Astrocyte (in vitro differentiated cells and primary cell): ENCODE results near the gene LOXHD1. TPM values are rescaled to one million over a fixed set of nuclear protein-coding genes. Genes with fewer than 3 reads are reported as not detected.

Source experiments
- DNase-seq: peaks from one replicate; pipeline ENCODE4 v3.0.0-alpha.2; 2010; ENCODE audit warnings: low read depth
- FAIRE-seq: peaks from 2 replicates; lab custom pipeline; 2011; peaks lifted over from hg19 to GRCh38; lab: Jason Lieb, UNC
- H2AFZ ChIP-seq: 2 replicates; pipeline ENCODE4 v1.6.0; 2012; ENCODE audit warnings: low read depth, low read length, inconsistent platforms
- H3K27ac ChIP-seq: 2 replicates; pipeline ENCODE4 v1.5.1; 2011; ENCODE audit warnings: low read depth, low read length, inconsistent platforms
- H3K27me3 ChIP-seq: 2 replicates; pipeline ENCODE4 v1.6.0; 2011; ENCODE audit warnings: low read length, inconsistent platforms; ENCODE audit not compliant: insufficient read depth
- H3K36me3 ChIP-seq: 2 replicates; pipeline ENCODE4 v1.5.1; 2011; ENCODE audit warnings: low read length, inconsistent platforms; ENCODE audit not compliant: insufficient read depth
- H3K4me1 ChIP-seq: 2 replicates; pipeline ENCODE4 v1.5.1; 2011; ENCODE audit warnings: low read length, inconsistent platforms; ENCODE audit not compliant: insufficient read depth
- H3K4me2 ChIP-seq: 2 replicates; pipeline ENCODE4 v1.6.0; 2012; ENCODE audit warnings: low read length, inconsistent platforms
- H3K4me3 ChIP-seq: 2 replicates; pipeline ENCODE4 v1.5.1; 2011; ENCODE audit warnings: low read depth, mild to moderate bottlenecking, low read length, inconsistent platforms; ENCODE audit not compliant: insufficient read depth
- H3K79me2 ChIP-seq: 2 replicates; pipeline ENCODE4 v1.6.0; 2012; ENCODE audit warnings: mild to moderate bottlenecking, low read length, inconsistent platforms; ENCODE audit not compliant: insufficient read depth
- H3K9ac ChIP-seq: 2 replicates; pipeline ENCODE4 v1.6.0; 2012; ENCODE audit warnings: mild to moderate bottlenecking, low read length, inconsistent platforms
- H3K9me3 ChIP-seq: 2 replicates; pipeline ENCODE4 v1.5.1; 2012; ENCODE audit warnings: low read depth, mild to moderate bottlenecking, low read length, inconsistent platforms; ENCODE audit not compliant: insufficient read depth
- H4K20me1 ChIP-seq: 2 replicates; pipeline ENCODE4 v1.6.0; 2012; ENCODE audit warnings: low read length, inconsistent platforms; ENCODE audit not compliant: insufficient read depth
- H3K27ac Mint-ChIP-seq: one replicate; pipeline ENCODE4 v1.8.0; 2021; ENCODE audit warnings: mild to moderate bottlenecking, mixed read lengths; ENCODE audit not compliant: unreplicated experiment
- H3K27me3 Mint-ChIP-seq: one replicate; pipeline ENCODE4 v1.8.0; 2021; ENCODE audit warnings: low read depth, mixed read lengths; ENCODE audit not compliant: unreplicated experiment
- H3K36me3 Mint-ChIP-seq: one replicate; pipeline ENCODE4 v1.8.0; 2021; ENCODE audit warnings: low read depth, mixed read lengths; ENCODE audit not compliant: unreplicated experiment
- H3K4me1 Mint-ChIP-seq: one replicate; pipeline ENCODE4 v1.8.0; 2021; ENCODE audit warnings: low read depth, mixed read lengths; ENCODE audit not compliant: unreplicated experiment
- H3K4me3 Mint-ChIP-seq: one replicate; pipeline ENCODE4 v1.8.0; 2021; ENCODE audit warnings: mild to moderate bottlenecking, moderate library complexity, mixed read lengths; ENCODE audit not compliant: unreplicated experiment
- H3K9me3 Mint-ChIP-seq: one replicate; pipeline ENCODE4 v1.8.0; 2021; ENCODE audit warnings: mild to moderate bottlenecking, mixed read lengths; ENCODE audit not compliant: unreplicated experiment
- EZH2 ChIP-seq: IDR thresholded peaks from 2 replicates; pipeline ENCODE4 v1.6.1; 2012; ENCODE audit warnings: mild to moderate bottlenecking, low read length, inconsistent platforms; ENCODE audit not compliant: insufficient read depth
- total RNA-seq: library from RNA; stranded (reverse); gene quantifications from 2 replicates; pipeline ENCODE4 v1.2.1, GENCODE V29; 2021
- TF ChIP-seq, protein P1 (sequence below): IDR thresholded peaks from 2 replicates; pipeline ENCODE4 v1.5.1; 2011; ENCODE audit warnings: low read depth, mild to moderate bottlenecking, inconsistent platforms, low read length, moderate library complexity; ENCODE audit not compliant: insufficient read depth

Gene LOXHD1
- total RNA-seq, 1 donor from 2014 or later = not detected

DNA sequence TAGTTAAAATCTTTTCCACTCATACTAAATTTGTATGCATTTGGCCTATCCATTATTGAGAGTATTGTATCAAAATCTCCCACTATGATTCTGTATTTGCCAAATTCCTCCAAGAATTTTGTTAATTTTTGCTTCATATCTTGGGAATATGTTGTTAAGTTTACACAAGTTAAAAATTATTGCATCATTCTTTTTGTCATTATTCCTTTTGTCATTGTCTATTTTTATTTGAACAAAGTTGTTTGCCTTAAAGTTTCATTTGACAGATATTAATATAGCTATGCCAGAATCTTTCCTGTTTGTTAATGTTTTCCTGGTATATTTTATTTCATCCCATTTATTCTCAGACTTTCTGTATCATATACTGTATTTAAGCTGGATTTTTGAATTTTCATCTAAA lies 41.3 kb downstream of the LOXHD1 start:
- H3K36me3 ChIP-seq = no peaks in the 10 kb centered on the region
- Mint-ChIP-seq H3K27ac (no peak overlapping the region), H3K27me3 (peaks cover 30% of the 10 kb centered on the region), H3K4me3 (no peak overlapping the region), H3K4me1 (no peaks in the 10 kb centered on the region), H3K36me3 (no peaks in the 10 kb centered on the region), H3K9me3 (no peaks in the 10 kb centered on the region)
- no peak overlapping the region for H2AFZ ChIP-seq
- no peaks in the 10 kb centered on the region for H3K9me3 ChIP-seq
- H4K20me1 ChIP-seq = no peaks in the 10 kb centered on the region
- no peak overlapping the region for H3K4me2 ChIP-seq
- H3K27me3 ChIP-seq = peaks cover 3% of the 10 kb centered on the region
- no peaks in the 10 kb centered on the region for H3K4me1 ChIP-seq
- no peak overlapping the region for H3K4me3 ChIP-seq
- DNase-seq (no peak), FAIRE-seq (no peak)
- no peak overlapping the region for H3K9ac ChIP-seq
- no peaks in the 10 kb centered on the region for H3K79me2 ChIP-seq
- H3K27ac ChIP-seq = no peak overlapping the region
- no peak for TF ChIP-seq EZH2
- TF ChIP-seq, protein P1, sequence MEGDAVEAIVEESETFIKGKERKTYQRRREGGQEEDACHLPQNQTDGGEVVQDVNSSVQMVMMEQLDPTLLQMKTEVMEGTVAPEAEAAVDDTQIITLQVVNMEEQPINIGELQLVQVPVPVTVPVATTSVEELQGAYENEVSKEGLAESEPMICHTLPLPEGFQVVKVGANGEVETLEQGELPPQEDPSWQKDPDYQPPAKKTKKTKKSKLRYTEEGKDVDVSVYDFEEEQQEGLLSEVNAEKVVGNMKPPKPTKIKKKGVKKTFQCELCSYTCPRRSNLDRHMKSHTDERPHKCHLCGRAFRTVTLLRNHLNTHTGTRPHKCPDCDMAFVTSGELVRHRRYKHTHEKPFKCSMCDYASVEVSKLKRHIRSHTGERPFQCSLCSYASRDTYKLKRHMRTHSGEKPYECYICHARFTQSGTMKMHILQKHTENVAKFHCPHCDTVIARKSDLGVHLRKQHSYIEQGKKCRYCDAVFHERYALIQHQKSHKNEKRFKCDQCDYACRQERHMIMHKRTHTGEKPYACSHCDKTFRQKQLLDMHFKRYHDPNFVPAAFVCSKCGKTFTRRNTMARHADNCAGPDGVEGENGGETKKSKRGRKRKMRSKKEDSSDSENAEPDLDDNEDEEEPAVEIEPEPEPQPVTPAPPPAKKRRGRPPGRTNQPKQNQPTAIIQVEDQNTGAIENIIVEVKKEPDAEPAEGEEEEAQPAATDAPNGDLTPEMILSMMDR = no peak

DNA sequence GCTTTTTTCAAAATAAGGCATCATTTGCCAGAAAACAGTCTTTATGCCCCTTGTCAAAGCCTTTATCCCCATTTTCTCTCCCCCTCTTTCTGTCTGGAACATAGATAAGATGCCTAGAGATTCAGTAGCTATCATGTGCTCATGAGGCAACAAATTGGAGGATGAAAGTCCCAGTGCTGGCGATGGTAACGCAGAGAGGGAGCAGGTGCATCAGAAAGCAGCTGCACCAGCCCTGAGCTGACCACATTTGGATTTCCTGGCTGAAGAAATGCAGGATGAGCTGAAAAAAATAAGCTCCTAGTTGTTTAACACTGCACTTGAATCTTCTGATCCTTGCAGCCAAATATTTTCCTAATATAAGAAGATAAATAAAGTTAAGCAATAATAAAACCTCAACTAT lies 48.0 kb downstream of the LOXHD1 start:
- H3K79me2 ChIP-seq = no peaks in the 10 kb centered on the region
- H3K9me3 ChIP-seq = no peaks in the 10 kb centered on the region
- FAIRE-seq (no peak), DNase-seq (no peak)
- TF ChIP-seq EZH2 = no peak
- TF ChIP-seq, protein P1 = no peak
- no peaks in the 10 kb centered on the region for H3K36me3 ChIP-seq
- no peak overlapping the region for H3K4me2 ChIP-seq
- Mint-ChIP-seq H3K9me3 (peaks cover 1% of the 10 kb centered on the region), H3K4me3 (no peak overlapping the region), H3K4me1 (no peaks in the 10 kb centered on the region), H3K27ac (no peak overlapping the region), H3K36me3 (no peaks in the 10 kb centered on the region), H3K27me3 (peaks cover 43% of the 10 kb centered on the region)
- H4K20me1 ChIP-seq = no peaks in the 10 kb centered on the region
- no peak overlapping the region for H3K9ac ChIP-seq
- H3K27me3 ChIP-seq = no peaks in the 10 kb centered on the region
- no peak overlapping the region for H3K4me3 ChIP-seq
- H3K4me1 ChIP-seq = no peaks in the 10 kb centered on the region
- no peak overlapping the region for H3K27ac ChIP-seq
- no peak overlapping the region for H2AFZ ChIP-seq

DNA sequence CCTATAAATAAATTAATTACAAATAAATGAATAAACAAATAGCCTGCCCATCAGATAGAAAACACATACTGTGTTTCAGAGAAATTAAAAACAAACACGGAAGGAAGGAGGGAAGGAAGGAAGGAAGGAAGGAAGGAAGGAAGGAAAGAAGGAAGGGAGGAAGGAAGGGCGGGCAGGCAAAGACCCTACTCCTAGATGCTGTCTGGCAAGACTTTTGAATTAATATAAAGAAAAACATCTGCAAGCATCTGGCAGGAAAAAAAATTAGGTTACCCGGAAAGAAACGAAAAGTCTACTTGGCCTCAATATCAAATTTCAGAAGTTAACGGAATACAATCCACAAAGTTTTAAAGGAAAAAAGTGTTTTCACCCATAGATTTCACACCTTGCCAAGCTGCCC lies 49.1 kb downstream of the LOXHD1 start:
- H3K4me3 Mint-ChIP-seq = no peak overlapping the region
- H3K27me3 Mint-ChIP-seq = peaks cover 49% of the 10 kb centered on the region
- no peaks in the 10 kb centered on the region for H3K4me1 Mint-ChIP-seq
- H3K9me3 Mint-ChIP-seq = peaks cover 1% of the 10 kb centered on the region
- H3K36me3 ChIP-seq = no peaks in the 10 kb centered on the region
- H3K27ac ChIP-seq = no peak overlapping the region
- no peaks in the 10 kb centered on the region for H3K9me3 ChIP-seq
- H3K4me1 ChIP-seq = no peaks in the 10 kb centered on the region
- DNase-seq (no peak), FAIRE-seq (no peak)
- H3K9ac ChIP-seq = no peak overlapping the region
- H3K4me3 ChIP-seq = no peak overlapping the region
- H4K20me1 ChIP-seq = no peaks in the 10 kb centered on the region
- no peak overlapping the region for H3K27ac Mint-ChIP-seq
- no peak for TF ChIP-seq EZH2
- TF ChIP-seq, protein P1 = no peak
- H3K27me3 ChIP-seq = no peaks in the 10 kb centered on the region
- H2AFZ ChIP-seq = no peak overlapping the region
- H3K36me3 Mint-ChIP-seq = no peaks in the 10 kb centered on the region
- H3K4me2 ChIP-seq = no peak overlapping the region
- no peaks in the 10 kb centered on the region for H3K79me2 ChIP-seq
